ENCODE results near the gene PITPNC1.
"Not testable (repeated sequence)": the region's sequence is repeated elsewhere in the genome, so short reads cannot be mapped to it uniquely, and the experiment has no call there.

The PITPNC1 gene

GRCh38 chr17:67456103-67456502 lies 79.0 kb downstream of the PITPNC1 start:
- no peak for DNase-seq (ENCODE audit: low read depth in 1 of 2, low spot score in 1 of 2)

- DNase-seq (ENCODE audit: low read depth in 1 of 2, low spot score in 1 of 2), result no peak
Measured at GRCh38 chr17:67456889-67457288, 79.8 kb downstream of the PITPNC1 start.

GRCh38 chr17:67458203-67458602 lies 81.1 kb downstream of the PITPNC1 start:
- DNase-seq (ENCODE audit: low read depth in 1 of 2, low spot score in 1 of 2), result no peak

- no peak for DNase-seq (ENCODE audit: low read depth in 1 of 2, low spot score in 1 of 2)
Measured at GRCh38 chr17:67459985-67460384, 82.9 kb downstream of the PITPNC1 start.

GRCh38 chr17:67461228-67461780 lies 84.2 kb downstream of the PITPNC1 start:
- DNase-seq (ENCODE audit: low read depth in 1 of 2, low spot score in 1 of 2), result no peak

- DNase-seq (ENCODE audit: low read depth in 1 of 2, low spot score in 1 of 2), result no peak
Measured at GRCh38 chr17:67461876-67462275, 84.8 kb downstream of the PITPNC1 start.

- DNase-seq (ENCODE audit: low read depth in 1 of 2, low spot score in 1 of 2), result no peak
Measured at GRCh38 chr17:67466251-67466796, 89.2 kb downstream of the PITPNC1 start.

- no peak for DNase-seq (ENCODE audit: low read depth in 1 of 2, low spot score in 1 of 2)
Measured at GRCh38 chr17:67467500-67468455, 90.7 kb downstream of the PITPNC1 start.

- DNase-seq (ENCODE audit: low read depth in 1 of 2, low spot score in 1 of 2), result peak in 1 of 2 donors; percentile 14
Measured at GRCh38 chr17:67469208-67469980, 92.3 kb downstream of the PITPNC1 start.

GRCh38 chr17:67470163-67470562 lies 93.1 kb downstream of the PITPNC1 start:
- DNase-seq (ENCODE audit: low read depth in 1 of 2, low spot score in 1 of 2), result no peak

- no peak for DNase-seq (ENCODE audit: low read depth in 1 of 2, low spot score in 1 of 2)
Measured at GRCh38 chr17:67471118-67471517, 94.0 kb downstream of the PITPNC1 start.

- not testable (repeated sequence) for DNase-seq (ENCODE audit: low read depth in 1 of 2, low spot score in 1 of 2)
Measured at GRCh38 chr17:67472606-67473005, 95.5 kb downstream of the PITPNC1 start.

GRCh38 chr17:67474081-67474661 lies 97.1 kb downstream of the PITPNC1 start:
- DNase-seq (ENCODE audit: low read depth in 1 of 2, low spot score in 1 of 2), result no peak

GRCh38 chr17:67475161-67475937 lies 98.3 kb downstream of the PITPNC1 start:
- peak; percentile 70 to 71 for DNase-seq (ENCODE audit: low read depth in 1 of 2, low spot score in 1 of 2)

- DNase-seq (ENCODE audit: low read depth in 1 of 2, low spot score in 1 of 2), result no peak
Measured at GRCh38 chr17:67476787-67477335, 99.8 kb downstream of the PITPNC1 start.

- DNase-seq (ENCODE audit: low read depth in 1 of 2, low spot score in 1 of 2), result peak; percentile 18 to 32
Measured at GRCh38 chr17:67477687-67478086, 100.6 kb downstream of the PITPNC1 start.

GRCh38 chr17:67478401-67479041 lies 101.4 kb downstream of the PITPNC1 start:
- DNase-seq (ENCODE audit: low read depth in 1 of 2, low spot score in 1 of 2), result no peak

GRCh38 chr17:67479148-67479547 lies 102.1 kb downstream of the PITPNC1 start:
- DNase-seq (ENCODE audit: low read depth in 1 of 2, low spot score in 1 of 2), result no peak

- DNase-seq (ENCODE audit: low read depth in 1 of 2, low spot score in 1 of 2), result not testable (repeated sequence)
Measured at GRCh38 chr17:67480959-67481358, 103.9 kb downstream of the PITPNC1 start.
